CD8-positive, alpha-beta memory T cell (primary cell): Measurements from ENCODE around the gene AKR1A1. TPM values are rescaled to one million over a fixed set of nuclear protein-coding genes. Genes with fewer than 3 reads are reported as not detected.

Experiments used
- CTCF ChIA-PET: fragments of 350-600 bp; sonication (Branson Sonifier 250); formaldehyde crosslinking; loops from one replicate; lab custom pipeline; 2021; ENCODE audit warnings: antibody characterized with exemption; lab: Charles Lee
- POLR2A ChIA-PET: fragments of 350-600 bp; sonication (Branson Sonifier 250); formaldehyde crosslinking; loops from one replicate; lab custom pipeline; 2021; ENCODE audit warnings: antibody characterized with exemption; lab: Charles Lee
- DNase-seq, 5 donors: peaks; one replicate each; pipeline versions ENCODE4 v3.0.0 to v3.0.0-alpha.2; 2020 to 2022; ENCODE audit warnings: mixed read lengths in 1 of 5
- H3K27ac ChIP-seq: one replicate; pipeline ENCODE4 v1.7.0; 2013; ENCODE audit warnings: low read depth, mild to moderate bottlenecking, low read length, moderate library complexity
- H3K27me3 ChIP-seq: 2 replicates; pipeline ENCODE4 v1.7.0; 2013; ENCODE audit warnings: low read length, mild to moderate bottlenecking; ENCODE audit not compliant: insufficient read depth, poor library complexity, severe bottlenecking
- H3K36me3 ChIP-seq: 2 replicates; pipeline ENCODE4 v1.7.0; 2013; ENCODE audit warnings: mild to moderate bottlenecking, low read length, moderate library complexity; ENCODE audit not compliant: insufficient read depth
- H3K4me1 ChIP-seq: 2 replicates; pipeline ENCODE4 v1.7.0; 2013; ENCODE audit warnings: mild to moderate bottlenecking, low read length, moderate library complexity; ENCODE audit not compliant: insufficient read depth
- H3K4me3 ChIP-seq: 2 replicates; pipeline ENCODE4 v1.7.0; 2013; ENCODE audit warnings: mild to moderate bottlenecking, low read length
- H3K9me3 ChIP-seq: 2 replicates; pipeline ENCODE4 v1.7.0; 2013; ENCODE audit warnings: mild to moderate bottlenecking, low read length
- H3K27ac Mint-ChIP-seq, 8 donors: one replicate each; pipeline ENCODE4 v1.8.0; 2020 to 2021; ENCODE audit warnings: mixed read lengths in 8 of 8, mild to moderate bottlenecking in 6 of 8, inconsistent platforms in 3 of 8, moderate library complexity in 3 of 8
- H3K27me3 Mint-ChIP-seq, 2 donors: one replicate each; pipeline ENCODE4 v1.8.0; 2020 to 2021; ENCODE audit warnings: mixed read lengths in 2 of 2, mild to moderate bottlenecking in 1 of 2, moderate library complexity in 1 of 2
- H3K36me3 Mint-ChIP-seq, 3 donors: one replicate each; pipeline ENCODE4 v1.8.0; 2020 to 2021; ENCODE audit warnings: mixed read lengths in 3 of 3, inconsistent platforms in 1 of 3, mild to moderate bottlenecking in 1 of 3
- H3K4me1 Mint-ChIP-seq, 3 donors: one replicate each; pipeline ENCODE4 v1.8.0; 2020 to 2021; ENCODE audit warnings: mixed read lengths in 3 of 3, inconsistent platforms in 1 of 3, mild to moderate bottlenecking in 1 of 3
- H3K4me3 Mint-ChIP-seq, 7 donors: one replicate each; pipeline ENCODE4 v1.8.0; 2020 to 2021; ENCODE audit warnings: mixed read lengths in 7 of 7, mild to moderate bottlenecking in 6 of 7, moderate library complexity in 4 of 7, inconsistent platforms in 2 of 7
- H3K9me3 Mint-ChIP-seq, 5 donors: one replicate each; pipeline ENCODE4 v1.8.0; 2020 to 2022; ENCODE audit warnings: mixed read lengths in 5 of 5, mild to moderate bottlenecking in 3 of 5, moderate library complexity in 2 of 5, inconsistent platforms in 1 of 5
- polyA plus RNA-seq: library from polyadenylated mRNA; unstranded; fragments of 300-500 nt; fragmentation: Illumina TruSeq; gene quantifications from one replicate; pipeline ENCODE4 v1.2.3, GENCODE V29; 2021
- total RNA-seq, 2 experiments: library from RNA; stranded (reverse); gene quantifications; one replicate each; pipeline ENCODE4 v1.2.3, GENCODE V29; 2021

The AKR1A1 gene
- total and polyA plus RNA-seq, 3 experiments from 2014 or later = 98.3 to 217 (median 204) TPM

DNA sequence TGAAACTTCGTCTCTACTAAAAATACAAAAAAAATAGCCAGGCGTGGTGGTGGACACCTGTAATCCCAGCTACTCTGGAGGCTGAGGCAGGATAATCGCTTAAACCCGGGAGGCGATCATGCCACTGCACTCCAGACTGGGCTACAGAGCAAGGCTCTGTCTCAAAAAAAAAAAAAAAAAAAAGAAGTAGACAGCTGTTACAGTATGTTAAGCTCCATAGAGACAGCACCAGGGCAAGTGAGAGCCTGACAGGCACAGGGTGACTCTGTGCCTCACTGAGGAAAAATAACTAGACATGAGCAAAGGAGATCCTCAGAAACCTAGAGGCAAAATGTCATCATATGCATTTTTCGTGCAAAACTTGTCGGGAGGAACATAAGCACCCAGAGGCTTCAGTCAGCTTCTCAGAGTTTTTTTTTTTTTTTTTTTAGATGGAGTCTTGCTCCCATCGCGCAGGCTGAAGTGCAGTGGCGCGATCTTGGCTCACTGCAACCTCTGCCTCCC lies 19.9 kb upstream of the AKR1A1 start:
- POLR2A ChIA-PET = interaction anchor here (0.8 kb wide), 1 partner anchor 9 kb away, joined by 3 read pairs; the partner anchor contains the start of gene PRDX1
- Histone ChIP-seq H3K27ac (no peak overlapping the region), H3K27me3 (no peaks in the 10 kb centered on the region), H3K9me3 (no peaks in the 10 kb centered on the region), H3K4me1 (no peaks in the 10 kb centered on the region), H3K36me3 (no peaks in the 10 kb centered on the region), H3K4me3 (no peak overlapping the region)
- no peak for DNase-seq
- H3K4me3 Mint-ChIP-seq = no peak overlapping the region
- H3K27me3 Mint-ChIP-seq = peaks cover 0 to 3% of the 10 kb centered on the region in 2 donors
- CTCF ChIA-PET = interaction anchor here (0.7 kb wide), 1 partner anchor 154 kb away, joined by 3 read pairs; no protein-coding TSS in a partner anchor
- H3K4me1 Mint-ChIP-seq = peaks cover 0 to 1% (median 0%) of the 10 kb centered on the region in 3 donors
- no peaks in the 10 kb centered on the region for H3K9me3 Mint-ChIP-seq
- peak overlapping the region in 1 of 8 donors; percentile 23 for H3K27ac Mint-ChIP-seq
- no peaks in the 10 kb centered on the region for H3K36me3 Mint-ChIP-seq

DNA sequence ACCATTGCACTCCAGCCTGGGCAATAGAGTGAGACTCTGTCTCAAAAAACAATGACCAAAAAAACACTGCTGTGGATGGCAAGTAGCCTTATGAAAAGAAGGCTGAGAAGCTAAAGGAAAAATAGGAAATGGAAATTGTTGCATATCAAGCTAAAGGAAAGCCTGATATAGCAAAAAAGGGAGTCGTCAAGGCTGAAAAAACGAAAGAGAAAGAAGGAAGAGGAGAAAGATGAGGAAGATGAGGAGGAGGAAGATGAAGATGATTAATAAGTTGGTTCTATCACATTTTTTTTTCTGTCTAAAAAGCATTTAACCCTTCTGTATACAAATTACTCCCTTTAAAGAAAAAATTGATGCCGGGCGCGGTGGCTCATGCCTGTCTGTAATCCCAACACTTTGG lies 18.8 kb upstream of the AKR1A1 start:
- no peaks in the 10 kb centered on the region for H3K9me3 Mint-ChIP-seq
- H3K27me3 Mint-ChIP-seq = no peaks in the 10 kb centered on the region
- no peaks in the 10 kb centered on the region for H3K27me3 ChIP-seq
- no peak for DNase-seq
- H3K9me3 ChIP-seq = no peaks in the 10 kb centered on the region
- no peaks in the 10 kb centered on the region for H3K36me3 Mint-ChIP-seq
- no peak overlapping the region for H3K4me3 ChIP-seq
- no peak overlapping the region for H3K27ac ChIP-seq
- H3K4me1 ChIP-seq = no peaks in the 10 kb centered on the region
- H3K4me1 Mint-ChIP-seq = peaks cover 0 to 1% (median 0%) of the 10 kb centered on the region in 3 donors
- H3K27ac Mint-ChIP-seq = no peak overlapping the region
- ChIA-PET POLR2A (no interaction called here), CTCF (no interaction called here)
- H3K36me3 ChIP-seq = no peaks in the 10 kb centered on the region
- peak overlapping the region in 1 of 7 donors; percentile 17 for H3K4me3 Mint-ChIP-seq

DNA sequence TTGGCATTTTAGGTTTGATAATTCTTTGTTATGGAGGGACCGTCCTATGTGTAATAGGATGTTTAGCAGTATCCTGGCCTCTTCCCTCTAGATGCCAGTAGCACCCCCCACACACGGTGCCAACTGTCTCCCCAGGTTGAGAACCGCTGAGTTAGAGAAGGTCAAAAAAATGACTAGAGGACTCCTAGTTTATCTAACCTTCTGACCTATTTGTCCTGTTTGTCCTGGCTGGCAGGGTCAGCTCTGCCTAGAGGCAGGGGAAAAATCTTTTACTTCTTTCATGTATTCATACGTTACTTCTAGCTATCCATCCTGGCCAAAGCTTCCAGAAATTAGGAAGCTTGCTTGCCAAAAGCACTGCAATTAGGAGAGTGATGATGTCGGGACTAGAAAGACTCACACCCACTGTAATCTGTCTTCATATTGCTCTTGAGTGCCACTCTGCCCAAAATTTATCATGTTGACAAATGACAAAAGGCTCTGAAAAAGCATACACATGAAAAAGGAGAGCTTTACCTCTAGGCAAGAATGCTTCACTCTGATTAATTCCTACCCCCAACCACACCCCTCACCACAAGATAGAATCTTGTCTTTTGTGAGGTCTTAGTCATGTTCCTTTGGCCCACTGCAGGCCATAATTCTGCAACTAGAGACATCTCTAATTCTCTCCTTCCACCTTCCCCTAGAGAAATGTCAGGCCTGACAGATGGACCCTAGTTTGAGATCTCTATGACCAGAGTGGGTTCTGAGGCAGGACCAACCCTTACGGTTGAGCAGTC lies 14.4 kb upstream of the AKR1A1 start:
- no peak for DNase-seq
- Mint-ChIP-seq H3K36me3 (no peaks in the 10 kb centered on the region), H3K27me3 (no peaks in the 10 kb centered on the region), H3K27ac (peak overlapping the region in 1 of 8 donors; percentile 12), H3K4me1 (peaks cover 0 to 1% (median 0%) of the 10 kb centered on the region in 3 donors), H3K9me3 (no peaks in the 10 kb centered on the region), H3K4me3 (no peak overlapping the region)
- Histone ChIP-seq H3K27ac (no peak overlapping the region), H3K36me3 (no peaks in the 10 kb centered on the region), H3K4me1 (no peaks in the 10 kb centered on the region), H3K27me3 (no peaks in the 10 kb centered on the region), H3K9me3 (no peaks in the 10 kb centered on the region), H3K4me3 (no peak overlapping the region)
- POLR2A ChIA-PET = no interaction called here
- CTCF ChIA-PET = interaction anchor here (1.4 kb wide), 1 partner anchor 24 kb away, joined by 4 read pairs; no protein-coding TSS in a partner anchor

- peaks cover 0 to 1% of the 10 kb centered on the region in 2 donors for H3K27me3 Mint-ChIP-seq
- POLR2A ChIA-PET = no interaction called here
- Histone ChIP-seq H3K9me3 (no peaks in the 10 kb centered on the region), H3K4me3 (no peak overlapping the region), H3K36me3 (no peaks in the 10 kb centered on the region), H3K4me1 (no peaks in the 10 kb centered on the region), H3K27ac (no peak overlapping the region), H3K27me3 (no peaks in the 10 kb centered on the region)
- DNase-seq = no peak
- CTCF ChIA-PET = no interaction called here
- no peak overlapping the region for H3K27ac Mint-ChIP-seq
- H3K4me1 Mint-ChIP-seq = no peaks in the 10 kb centered on the region
- no peaks in the 10 kb centered on the region for H3K9me3 Mint-ChIP-seq
- no peak overlapping the region for H3K4me3 Mint-ChIP-seq
- H3K36me3 Mint-ChIP-seq = no peaks in the 10 kb centered on the region
Observed at GRCh38 chr1:45536886-45537285, 13.7 kb upstream of the AKR1A1 start.

- Histone ChIP-seq H3K4me3 (no peak overlapping the region), H3K9me3 (no peaks in the 10 kb centered on the region), H3K27me3 (no peaks in the 10 kb centered on the region), H3K4me1 (peaks cover 12% of the 10 kb centered on the region), H3K36me3 (no peaks in the 10 kb centered on the region), H3K27ac (no peak overlapping the region)
- Mint-ChIP-seq H3K4me3 (no peak overlapping the region), H3K9me3 (no peaks in the 10 kb centered on the region), H3K4me1 (peaks cover 25 to 30% (median 27%) of the 10 kb centered on the region in 3 donors), H3K27me3 (peaks cover 0 to 1% of the 10 kb centered on the region in 2 donors), H3K27ac (no peak overlapping the region), H3K36me3 (no peaks in the 10 kb centered on the region)
- POLR2A ChIA-PET = no interaction called here
- DNase-seq = no peak
- CTCF ChIA-PET = no interaction called here
Observed at GRCh38 chr1:45541193-45541592, 9.4 kb upstream of the AKR1A1 start.

DNA sequence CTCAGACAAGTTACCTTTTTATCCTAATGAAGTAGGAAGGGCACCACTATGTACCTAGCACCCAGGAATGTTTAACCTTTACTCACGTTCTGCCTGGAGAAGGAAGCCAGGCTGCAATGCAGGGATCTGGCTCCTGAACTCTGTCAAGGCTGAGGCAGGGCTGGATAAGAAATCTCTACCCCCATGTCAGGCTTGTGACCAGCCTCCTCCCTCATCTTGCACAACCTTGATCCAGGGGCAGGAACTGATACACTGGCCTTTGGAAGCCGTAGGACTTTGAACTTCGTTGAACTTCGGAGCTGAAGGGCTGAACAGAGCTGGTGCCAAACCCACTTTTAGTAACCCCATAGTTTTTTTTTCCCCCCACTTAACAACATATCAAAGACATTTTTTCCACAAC lies 8.0 kb upstream of the AKR1A1 start:
- no peak overlapping the region for H3K4me3 ChIP-seq
- Mint-ChIP-seq H3K4me3 (peak overlapping the region in 2 of 7 donors; percentile 19 to 29), H3K9me3 (no peaks in the 10 kb centered on the region), H3K4me1 (peaks cover 25 to 30% (median 27%) of the 10 kb centered on the region in 3 donors), H3K36me3 (no peaks in the 10 kb centered on the region), H3K27ac (peak overlapping the region in 3 of 8 donors; percentile 17 to 76 (median 33)), H3K27me3 (peaks cover 0 to 1% of the 10 kb centered on the region in 2 donors)
- ChIA-PET POLR2A (no interaction called here), CTCF (no interaction called here)
- H3K27me3 ChIP-seq = no peaks in the 10 kb centered on the region
- peaks cover 12% of the 10 kb centered on the region for H3K4me1 ChIP-seq
- H3K27ac ChIP-seq = no peak overlapping the region
- DNase-seq = no peak
- H3K36me3 ChIP-seq = no peaks in the 10 kb centered on the region
- no peaks in the 10 kb centered on the region for H3K9me3 ChIP-seq

DNA sequence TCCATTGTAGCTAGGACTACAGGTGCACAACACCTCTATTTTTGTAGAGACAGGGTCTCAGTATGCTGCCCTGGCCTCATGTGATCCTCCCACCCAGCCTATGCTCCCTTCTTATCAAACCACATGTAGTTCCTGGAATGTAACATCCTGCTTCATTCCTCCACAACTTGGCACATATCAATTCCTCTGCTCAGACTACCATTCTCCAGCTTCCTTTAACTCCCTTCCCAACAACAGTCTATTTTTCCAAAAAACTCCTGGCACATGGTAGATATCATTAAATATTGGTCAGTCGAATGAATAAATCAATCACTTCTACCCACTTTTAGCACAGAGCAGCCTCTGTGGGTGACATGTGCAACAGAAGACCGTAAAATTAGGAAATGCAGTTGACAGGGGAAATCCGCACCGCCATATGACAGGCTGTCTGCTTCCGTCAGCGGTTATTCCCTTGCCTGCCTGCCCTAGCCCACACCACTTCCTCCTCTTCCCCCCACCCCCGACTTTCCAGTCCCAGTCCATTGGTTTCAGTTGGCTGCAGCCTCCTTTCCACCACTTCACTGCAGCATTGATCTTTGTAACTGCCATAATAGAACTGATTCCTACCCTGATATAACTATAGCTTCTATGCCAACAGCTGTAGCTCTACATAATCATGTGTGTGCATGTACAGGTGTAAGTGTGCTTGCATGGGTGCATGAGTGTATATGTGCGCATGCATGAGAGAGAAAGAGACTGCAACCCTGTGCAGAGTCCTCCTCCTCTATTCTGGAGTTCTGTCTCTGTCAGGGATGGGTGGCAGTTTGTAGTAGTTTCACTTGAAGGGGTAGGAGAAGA lies 6.8 kb upstream of the AKR1A1 start:
- Mint-ChIP-seq H3K36me3 (no peaks in the 10 kb centered on the region), H3K27ac (peak overlapping the region; percentile 69 to 95 (median 90)), H3K27me3 (peaks cover 0 to 1% of the 10 kb centered on the region in 2 donors), H3K4me3 (peak overlapping the region; percentile 2 to 88 (median 60)), H3K4me1 (peaks cover 25 to 30% (median 27%) of the 10 kb centered on the region in 3 donors), H3K9me3 (no peaks in the 10 kb centered on the region)
- H3K27ac ChIP-seq = peak overlapping the region; percentile 25
- no peaks in the 10 kb centered on the region for H3K36me3 ChIP-seq
- ChIA-PET POLR2A (interaction anchor here (0.7 kb wide), 1 partner anchor 23 kb away, joined by 3 read pairs; no protein-coding TSS in a partner anchor), CTCF (interaction anchor here (0.7 to 1.3 kb wide), 4 partner anchors 22 to 201 kb away, joined by 3 to 4 read pairs (median 3); partner anchors contain the start of gene PRDX1)
- H3K4me1 ChIP-seq = peaks cover 12% of the 10 kb centered on the region
- H3K4me3 ChIP-seq = peak overlapping the region; percentile 36
- H3K9me3 ChIP-seq = no peaks in the 10 kb centered on the region
- peak; percentile 64 to 80 (median 74) for DNase-seq
- H3K27me3 ChIP-seq = no peaks in the 10 kb centered on the region
